Measurements from ENCODE around the gene TLE4. TPM values are rescaled to one million over a fixed set of nuclear protein-coding genes. Genes with fewer than 3 reads are reported as not detected.
"Not testable (repeated sequence)": the region's sequence is repeated elsewhere in the genome, so short reads cannot be mapped to it uniquely, and the experiment has no call there.

Gene TLE4
- total RNA-seq, 1 donor from 2014 or later: 9.6 TPM

- no peak for DNase-seq (ENCODE audit: low read depth, low spot score)
Observed at GRCh38 chr9:79731171-79731890, 159.6 kb downstream of the TLE4 start.

- no peak for DNase-seq (ENCODE audit: low read depth, low spot score)
Observed at GRCh38 chr9:79735023-79735779, 163.4 kb downstream of the TLE4 start.

DNA sequence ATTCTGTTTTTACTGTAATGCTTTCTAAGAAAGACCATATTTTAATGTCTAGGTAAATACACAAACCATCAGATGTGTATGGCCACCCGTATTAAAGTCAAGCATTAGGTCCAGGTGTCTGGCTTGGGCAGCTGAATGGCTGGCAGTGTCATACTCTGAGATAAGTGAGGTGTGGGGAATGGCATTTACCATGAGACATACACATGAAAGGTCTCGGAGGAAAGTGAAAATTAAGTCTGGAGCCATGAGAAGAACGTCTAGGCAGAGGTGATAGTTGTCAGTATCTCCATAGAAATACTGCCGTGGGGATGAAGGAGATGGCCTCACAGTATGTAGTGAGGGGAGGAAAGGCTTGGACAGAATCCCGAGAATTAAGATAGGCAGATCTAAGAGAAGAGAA is 164.3 kb downstream of the TLE4 start:
- no peak for DNase-seq (ENCODE audit: low read depth, low spot score)

DNA sequence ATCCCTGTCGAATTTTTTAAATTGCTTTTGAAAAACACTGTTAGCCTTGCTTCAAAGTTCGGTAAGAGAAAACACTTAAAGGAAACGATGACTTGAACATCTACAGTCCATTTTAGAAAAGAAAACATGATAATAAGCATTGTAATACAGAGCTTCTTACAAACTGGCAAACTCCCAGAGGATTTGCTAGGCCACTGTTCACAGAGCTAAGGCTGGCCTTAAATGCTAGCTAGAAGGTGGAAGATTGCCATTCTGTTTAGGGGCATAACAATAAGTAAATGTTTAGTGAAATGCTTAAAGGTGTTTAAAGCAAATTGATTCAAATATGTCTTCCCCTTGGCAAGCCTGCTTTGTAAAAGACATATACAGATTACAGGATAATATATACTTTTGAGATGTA is 169.6 kb downstream of the TLE4 start:
- no peak for DNase-seq (ENCODE audit: low read depth, low spot score)

DNA sequence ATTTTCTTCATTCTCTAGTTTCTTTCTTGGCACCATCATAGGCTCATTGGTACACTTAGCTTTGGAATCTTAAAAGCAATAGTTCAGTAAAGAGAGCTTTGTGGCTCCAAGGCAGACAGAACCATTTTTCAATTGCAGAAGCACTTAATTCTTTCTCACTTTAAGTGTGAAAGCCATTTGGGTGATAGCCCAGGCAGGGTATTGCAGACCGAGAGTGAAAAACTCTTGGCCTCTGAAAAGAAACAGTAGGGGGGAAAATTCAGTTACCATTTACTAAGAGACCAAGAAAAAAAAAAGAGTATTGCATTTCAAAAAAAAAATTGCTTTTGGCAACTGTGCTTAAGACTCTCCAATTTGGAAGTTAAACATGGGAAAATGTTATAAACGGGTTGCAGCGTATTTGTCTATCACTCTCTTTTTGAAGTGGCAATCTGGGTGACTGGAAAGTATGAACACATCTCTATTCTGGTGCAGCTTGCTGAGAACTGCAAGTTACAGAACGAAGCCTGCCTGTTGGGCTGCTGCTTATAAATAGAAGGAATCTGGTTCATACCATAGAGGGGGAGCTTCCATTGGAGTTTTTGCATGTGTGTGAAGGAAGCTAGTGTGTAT is 170.5 kb downstream of the TLE4 start:
- DNase-seq (ENCODE audit: low read depth, low spot score): no peak

- no peak for DNase-seq (ENCODE audit: low read depth, low spot score)
Observed at GRCh38 chr9:79744521-79744920, 172.8 kb downstream of the TLE4 start.

- no peak for DNase-seq (ENCODE audit: low read depth, low spot score)
Observed at GRCh38 chr9:79745752-79746336, 174.1 kb downstream of the TLE4 start.

DNA sequence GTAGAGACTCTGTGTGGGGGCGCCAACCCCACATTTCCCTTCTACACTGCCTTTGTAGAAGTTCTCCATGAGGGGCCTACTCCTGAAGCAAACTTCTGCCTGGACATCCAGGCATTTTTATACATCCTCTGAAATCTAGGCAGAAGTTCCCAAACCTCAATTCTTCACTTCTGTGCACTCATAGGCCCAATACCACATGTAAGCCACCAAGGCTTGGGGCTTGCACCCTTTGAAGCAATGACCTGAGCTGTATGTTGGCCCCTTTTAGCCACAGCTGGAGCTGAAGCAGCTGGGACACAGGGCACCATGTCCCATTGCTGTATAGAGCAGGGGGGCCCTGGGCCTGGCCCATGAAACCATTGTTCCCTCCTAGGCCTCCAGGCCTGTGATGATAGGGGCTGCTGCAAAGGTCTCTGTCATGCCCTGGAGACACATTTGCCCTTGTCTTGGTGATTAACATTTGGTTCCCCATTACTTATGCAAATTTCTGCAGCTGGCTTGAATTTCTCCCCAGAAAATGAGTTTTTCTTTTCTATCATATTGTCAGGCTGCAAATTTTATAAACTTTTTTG is 180.2 kb downstream of the TLE4 start:
- DNase-seq (ENCODE audit: low read depth, low spot score): not testable (repeated sequence)

GRCh38 chr9:79756414-79756813 is 184.6 kb downstream of the TLE4 start:
- DNase-seq (ENCODE audit: low read depth, low spot score): no peak

GRCh38 chr9:79757074-79757473 is 185.3 kb downstream of the TLE4 start:
- DNase-seq (ENCODE audit: low read depth, low spot score): no peak

GRCh38 chr9:79757881-79758669 is 186.3 kb downstream of the TLE4 start:
- no peak for DNase-seq (ENCODE audit: low read depth, low spot score)

DNA sequence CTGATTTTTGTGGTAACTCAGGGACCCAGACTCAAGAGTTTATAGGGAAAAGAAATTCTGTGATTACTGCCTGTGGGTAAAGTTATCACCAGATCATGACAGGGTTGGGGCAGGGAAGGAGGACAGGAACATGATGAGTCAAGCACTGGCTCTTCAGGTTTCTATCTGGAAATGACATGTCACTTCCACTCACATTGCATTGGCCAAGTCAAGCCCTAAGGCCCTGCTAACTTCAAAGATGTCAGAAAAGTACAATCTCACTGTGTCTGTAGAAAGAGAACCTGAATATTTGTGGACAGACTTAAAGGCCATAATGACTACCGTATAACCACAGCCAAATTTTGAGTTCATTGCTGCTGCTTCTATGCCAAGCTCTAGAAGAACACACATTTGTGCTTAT is 187.7 kb downstream of the TLE4 start:
- no peak for DNase-seq (ENCODE audit: low read depth, low spot score)

- no peak for DNase-seq (ENCODE audit: low read depth, low spot score)
Observed at GRCh38 chr9:79762070-79762469, 190.3 kb downstream of the TLE4 start.

- no peak for DNase-seq (ENCODE audit: low read depth, low spot score)
Observed at GRCh38 chr9:79763671-79764285, 192.0 kb downstream of the TLE4 start.

GRCh38 chr9:79764374-79764773 is 192.6 kb downstream of the TLE4 start:
- DNase-seq (ENCODE audit: low read depth, low spot score): no peak

DNA sequence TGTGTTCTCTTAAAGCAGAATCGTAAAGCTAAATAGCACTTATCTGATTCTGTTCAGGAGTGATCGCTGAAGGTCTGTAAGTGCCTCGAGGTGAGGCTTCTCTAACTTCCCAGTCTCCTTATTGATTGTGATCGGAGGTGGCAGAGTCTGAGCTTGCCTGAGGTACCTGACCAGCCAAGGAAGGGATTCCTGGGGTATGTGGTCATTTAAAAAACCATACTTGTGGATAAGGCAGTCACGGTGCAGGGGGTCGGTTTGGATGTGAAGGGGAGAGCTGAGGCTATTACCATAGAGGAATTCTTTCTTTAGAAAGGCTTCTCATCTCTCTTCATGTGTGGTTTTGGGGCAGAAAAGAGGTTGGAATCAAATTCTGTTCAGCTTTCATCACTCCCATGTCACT is 193.7 kb downstream of the TLE4 start:
- no peak for DNase-seq (ENCODE audit: low read depth, low spot score)

GRCh38 chr9:79766091-79766490 is 194.3 kb downstream of the TLE4 start:
- DNase-seq (ENCODE audit: low read depth, low spot score): no peak

DNA sequence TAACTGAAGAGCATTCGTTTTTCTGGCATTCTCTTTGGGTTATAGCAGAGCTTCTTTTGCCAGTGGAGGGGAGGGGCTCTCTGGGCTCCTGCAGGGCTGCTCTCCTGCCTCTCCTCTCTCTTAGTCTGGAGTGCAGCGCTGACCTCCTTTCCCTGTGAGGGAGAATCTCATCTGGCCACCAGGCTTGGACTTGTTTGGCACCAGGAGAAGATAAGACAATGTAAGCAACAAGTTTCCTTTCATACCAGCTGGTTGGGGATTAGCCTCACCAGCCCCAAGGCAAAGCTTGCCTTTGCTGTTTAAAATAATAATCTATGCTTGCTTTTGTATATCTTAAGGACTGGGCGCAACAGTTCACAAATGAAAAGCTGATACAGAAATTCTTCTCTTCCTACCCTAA is 196.4 kb downstream of the TLE4 start:
- DNase-seq (ENCODE audit: low read depth, low spot score): no peak

DNA sequence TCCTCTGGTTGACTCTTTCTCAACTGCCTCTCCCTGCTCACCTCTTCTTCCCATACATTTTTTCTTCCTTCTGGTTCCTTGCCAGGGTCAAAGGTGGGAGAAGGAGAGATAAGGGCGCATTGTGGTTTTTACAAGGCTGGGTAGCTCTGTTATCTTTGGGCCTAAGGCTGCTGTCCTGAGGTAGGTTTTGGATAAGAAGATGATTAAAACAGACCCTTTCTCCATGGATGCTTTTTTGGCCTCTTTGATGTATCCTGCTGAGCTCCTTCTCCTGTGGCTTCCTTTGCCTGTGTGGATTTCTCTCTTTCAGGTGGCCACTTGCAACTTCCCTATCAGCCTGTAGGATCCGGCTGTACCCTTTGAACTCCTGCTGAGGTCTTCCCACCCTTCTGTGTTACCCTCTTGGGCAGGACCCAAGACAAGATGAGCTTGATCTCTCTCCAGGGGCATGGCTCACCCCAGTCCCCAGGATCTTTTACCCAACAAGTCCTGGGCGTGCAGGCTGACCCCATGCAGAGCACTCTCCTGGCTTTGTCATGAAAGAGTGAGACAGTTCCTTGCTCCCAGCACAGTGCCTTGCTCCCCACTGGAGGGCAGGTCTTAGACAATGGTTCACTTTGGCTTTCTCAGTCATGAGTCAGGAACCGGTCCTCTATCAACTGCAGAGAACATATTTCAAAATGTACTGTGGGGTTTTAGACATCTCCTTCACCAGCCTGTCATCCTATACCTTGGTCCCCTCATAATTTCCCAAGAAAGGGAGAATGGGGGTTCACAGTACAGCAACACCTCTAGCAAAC is 197.9 kb downstream of the TLE4 start:
- no peak for DNase-seq (ENCODE audit: low read depth, low spot score)

GRCh38 chr9:79774356-79774755 is 202.6 kb downstream of the TLE4 start:
- no peak for DNase-seq (ENCODE audit: low read depth, low spot score)
